Body of pancreas (tissue), 4 donors: ENCODE results near the gene GNG4. TPM values are rescaled to one million over a fixed set of nuclear protein-coding genes. Genes with fewer than 3 reads are reported as not detected.

Experiments used
- ATAC-seq: fragments of 150-250 bp; one replicate; pipeline ENCODE4 v1.9.1; 2016
- DNase-seq, 4 donors: peaks; one replicate each; pipeline ENCODE4 v3.0.0-alpha.2; 2019
- H3K27ac ChIP-seq, 4 donors: fragments of 200-600 bp; sonication (generic); 1 replicate in 3 of 4; 2 replicates in 1 of 4; pipeline versions ENCODE4 v1.5.1 to v1.6.1; 2016 to 2019; ENCODE audit warnings: mild to moderate bottlenecking in 1 of 4, mixed read lengths in 1 of 4, moderate library complexity in 1 of 4
- H3K27me3 ChIP-seq, 2 donors: fragments of 200-600 bp; sonication (generic); one replicate each; pipeline ENCODE4 v1.6.0; 2016; ENCODE audit warnings: mild to moderate bottlenecking in 1 of 2
- H3K36me3 ChIP-seq, 2 donors: fragments of 200-600 bp; sonication (generic); replicated peaks in 1 of 2; 2 replicates each; pipeline ENCODE4 v1.5.1; 2016; ENCODE audit warnings: low read depth in 2 of 2; ENCODE audit not compliant: insufficient read depth in 1 of 2
- H3K4me1 ChIP-seq: fragments of 200-600 bp; sonication (generic); one replicate; pipeline ENCODE4 v1.6.0; 2016
- H3K4me3 ChIP-seq, 2 donors: fragments of 200-600 bp; sonication (generic); 1 replicate in 1 of 2; 2 replicates in 1 of 2; pipeline ENCODE4 v1.5.1; 2016 to 2019
- H3K9me3 ChIP-seq, 3 donors: fragments of 200-600 bp; sonication (generic); 1 replicate in 2 of 3; 2 replicates in 1 of 3; pipeline ENCODE4 v1.5.1; 2016
- POLR2A ChIP-seq, 3 donors: fragments of 450-650 bp; IDR thresholded peaks; one replicate each; pipeline ENCODE4 v1.6.1; 2016; ENCODE audit warnings: antibody characterized with exemption in 3 of 3, mild to moderate bottlenecking in 2 of 3
- WGBS, 2 donors: methylation state at CpG; one replicate each; pipeline ENCODE4 v1.1.5; 2017; 5-methylcytosine and 5-hydroxymethylcytosine counted together
- intact Hi-C: fragments of 100-400 bp; cut with DNase I; formaldehyde crosslinking; loops from one replicate; pipeline ENCODE4 v1.15.1; 2023
- total RNA-seq, 2 donors: library from RNA; depleted of rRNA; stranded (reverse); fragments of >200 nt; gene quantifications; one replicate each; pipeline ENCODE4 v1.1.0, GENCODE V29; 2016
- TF ChIP-seq, protein P1 (sequence below), 7 experiments: fragments of 450-650 bp in 4 of 7; fragments of 200-600 bp in 3 of 7; sonication (generic) in 3 of 7; IDR thresholded peaks; one replicate each; pipeline ENCODE4 v1.5.1; 2016 to 2019; ENCODE audit warnings: antibody characterized with exemption in 7 of 7

Gene GNG4
- total RNA-seq, 2 donors from 2014 or later: 0.66 to 3.1 TPM

DNA sequence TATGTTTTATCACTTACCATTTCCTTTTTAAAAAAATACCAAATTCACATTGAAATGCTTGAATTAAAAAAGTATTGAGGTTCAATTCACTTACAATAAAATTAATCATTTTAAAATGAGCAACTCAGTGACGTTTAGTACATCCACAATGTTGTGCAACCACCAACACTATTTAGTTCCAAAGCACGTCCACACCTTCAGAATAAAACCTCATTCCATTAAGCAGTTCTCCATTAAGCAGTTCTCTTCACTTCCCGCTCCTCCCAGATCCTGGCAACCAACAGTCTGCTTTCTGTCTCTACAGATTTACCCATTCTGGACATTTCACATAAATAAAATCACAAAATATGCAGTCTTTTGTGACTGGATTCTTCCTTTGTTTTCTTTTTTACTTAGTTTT lies 41.3 kb downstream of the GNG4 start:
- Histone ChIP-seq H3K4me3 (no peak overlapping the region), H3K4me1 (no peaks in the 10 kb centered on the region), H3K9me3 (no peaks in the 10 kb centered on the region), H3K27ac (no peak overlapping the region), H3K36me3 (no peaks in the 10 kb centered on the region), H3K27me3 (no peaks in the 10 kb centered on the region)
- DNase-seq (no peak), ATAC-seq (no peak)
- TF ChIP-seq, protein P1, sequence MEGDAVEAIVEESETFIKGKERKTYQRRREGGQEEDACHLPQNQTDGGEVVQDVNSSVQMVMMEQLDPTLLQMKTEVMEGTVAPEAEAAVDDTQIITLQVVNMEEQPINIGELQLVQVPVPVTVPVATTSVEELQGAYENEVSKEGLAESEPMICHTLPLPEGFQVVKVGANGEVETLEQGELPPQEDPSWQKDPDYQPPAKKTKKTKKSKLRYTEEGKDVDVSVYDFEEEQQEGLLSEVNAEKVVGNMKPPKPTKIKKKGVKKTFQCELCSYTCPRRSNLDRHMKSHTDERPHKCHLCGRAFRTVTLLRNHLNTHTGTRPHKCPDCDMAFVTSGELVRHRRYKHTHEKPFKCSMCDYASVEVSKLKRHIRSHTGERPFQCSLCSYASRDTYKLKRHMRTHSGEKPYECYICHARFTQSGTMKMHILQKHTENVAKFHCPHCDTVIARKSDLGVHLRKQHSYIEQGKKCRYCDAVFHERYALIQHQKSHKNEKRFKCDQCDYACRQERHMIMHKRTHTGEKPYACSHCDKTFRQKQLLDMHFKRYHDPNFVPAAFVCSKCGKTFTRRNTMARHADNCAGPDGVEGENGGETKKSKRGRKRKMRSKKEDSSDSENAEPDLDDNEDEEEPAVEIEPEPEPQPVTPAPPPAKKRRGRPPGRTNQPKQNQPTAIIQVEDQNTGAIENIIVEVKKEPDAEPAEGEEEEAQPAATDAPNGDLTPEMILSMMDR (IDR thresholded peaks at IDR 0.05): no peak
- no peak for TF ChIP-seq POLR2A (IDR thresholded peaks at IDR 0.05)
- 44 to 50% methylated on average over 3 of the region's 3 CpGs for WGBS, 2 donors
- intact Hi-C loops: no loop called here

DNA sequence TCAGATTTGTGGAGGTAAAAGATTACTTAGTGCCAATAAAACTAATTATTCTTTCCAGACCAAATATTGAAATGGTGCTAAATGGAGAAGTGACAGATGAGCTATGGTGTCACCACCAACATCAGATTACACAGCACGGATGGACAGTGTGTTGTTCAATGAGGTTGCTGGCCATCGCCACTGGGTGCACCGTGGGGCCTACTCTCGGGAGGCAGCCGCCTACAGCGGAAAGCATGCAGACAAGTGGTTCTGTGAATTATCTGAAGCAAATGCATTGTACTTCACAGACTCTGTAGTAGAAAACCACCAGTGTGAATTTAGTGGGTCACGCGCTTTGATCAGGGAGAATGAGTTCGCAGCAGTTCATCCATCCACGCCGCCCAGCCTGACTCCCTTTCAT lies 42.3 kb downstream of the GNG4 start:
- DNase-seq (no peak), ATAC-seq (no peak)
- Histone ChIP-seq H3K27me3 (no peaks in the 10 kb centered on the region), H3K36me3 (no peaks in the 10 kb centered on the region), H3K27ac (no peak overlapping the region), H3K4me1 (no peaks in the 10 kb centered on the region), H3K4me3 (no peak overlapping the region), H3K9me3 (no peaks in the 10 kb centered on the region)
- no peak for TF ChIP-seq POLR2A (IDR thresholded peaks at IDR 0.05)
- WGBS, 2 donors: 91 to 93% methylated on average over 9 to 11 of the region's 11 CpGs
- intact Hi-C loops: no loop called here

DNA sequence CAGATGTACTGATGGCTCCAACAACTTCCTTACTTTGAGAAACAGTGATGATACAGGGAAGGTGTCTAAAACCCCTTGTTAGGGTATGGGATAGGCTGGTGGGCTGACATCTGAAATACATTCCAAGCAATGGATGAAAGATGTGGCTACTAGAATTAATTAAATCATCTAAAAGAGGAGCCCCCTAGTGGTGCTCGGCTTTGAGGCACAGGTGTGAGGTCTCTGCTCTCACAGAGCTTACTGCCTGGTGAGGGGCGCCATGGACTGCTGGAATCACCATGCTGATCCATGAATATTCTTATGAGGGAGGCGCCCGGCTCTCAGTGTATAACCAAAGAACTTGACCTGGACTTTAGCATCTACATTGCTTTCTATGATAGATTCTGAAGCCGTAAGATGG lies 48.5 kb downstream of the GNG4 start:
- H3K4me3 ChIP-seq: no peak overlapping the region
- intact Hi-C loops: no loop called here
- no peaks in the 10 kb centered on the region for H3K27me3 ChIP-seq
- 66 to 70% methylated on average over 5 of the region's 5 CpGs for whole genome bisulfite sequencing, 2 donors
- TF ChIP-seq POLR2A (IDR thresholded peaks at IDR 0.05): no peak
- TF ChIP-seq, protein P1 (IDR thresholded peaks at IDR 0.05): peak in 3 of 7 experiments; percentile 9 to 19 (median 14)
- no peak overlapping the region for H3K27ac ChIP-seq
- H3K4me1 ChIP-seq: no peaks in the 10 kb centered on the region
- H3K9me3 ChIP-seq: no peaks in the 10 kb centered on the region
- DNase-seq (peak in 3 of 4 donors; percentile 8 to 22 (median 13)), ATAC-seq (no peak)
- H3K36me3 ChIP-seq: no peaks in the 10 kb centered on the region

DNA sequence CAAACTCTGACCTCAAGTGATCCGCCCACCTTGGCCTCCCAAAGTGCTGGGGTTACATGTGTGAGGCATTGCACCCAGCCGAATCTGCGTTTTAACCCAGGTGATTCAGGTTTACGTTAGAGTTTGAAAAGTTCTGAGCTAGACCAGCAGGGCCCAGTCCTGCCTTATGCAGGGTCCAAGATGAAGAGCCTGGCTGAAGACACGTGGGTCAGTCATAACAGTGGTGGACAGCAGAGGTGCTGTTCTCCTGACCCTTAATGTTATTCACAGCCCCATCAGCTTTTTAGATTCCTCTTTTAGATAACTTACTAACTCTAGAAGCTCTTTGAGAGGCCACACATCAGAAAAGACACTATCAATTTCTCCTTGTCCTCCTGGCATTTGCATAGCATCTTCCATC lies 50.0 kb downstream of the GNG4 start:
- TF ChIP-seq, protein P1 (IDR thresholded peaks at IDR 0.05): no peak
- TF ChIP-seq POLR2A (IDR thresholded peaks at IDR 0.05): no peak
- DNase-seq (no peak), ATAC-seq (no peak)
- 88 to 91% methylated on average over 5 of the region's 5 CpGs for WGBS, 2 donors
- Histone ChIP-seq H3K4me3 (no peak overlapping the region), H3K27ac (no peak overlapping the region), H3K4me1 (no peaks in the 10 kb centered on the region), H3K9me3 (no peaks in the 10 kb centered on the region), H3K27me3 (no peaks in the 10 kb centered on the region), H3K36me3 (no peaks in the 10 kb centered on the region)
- intact Hi-C loops: no loop called here

DNA sequence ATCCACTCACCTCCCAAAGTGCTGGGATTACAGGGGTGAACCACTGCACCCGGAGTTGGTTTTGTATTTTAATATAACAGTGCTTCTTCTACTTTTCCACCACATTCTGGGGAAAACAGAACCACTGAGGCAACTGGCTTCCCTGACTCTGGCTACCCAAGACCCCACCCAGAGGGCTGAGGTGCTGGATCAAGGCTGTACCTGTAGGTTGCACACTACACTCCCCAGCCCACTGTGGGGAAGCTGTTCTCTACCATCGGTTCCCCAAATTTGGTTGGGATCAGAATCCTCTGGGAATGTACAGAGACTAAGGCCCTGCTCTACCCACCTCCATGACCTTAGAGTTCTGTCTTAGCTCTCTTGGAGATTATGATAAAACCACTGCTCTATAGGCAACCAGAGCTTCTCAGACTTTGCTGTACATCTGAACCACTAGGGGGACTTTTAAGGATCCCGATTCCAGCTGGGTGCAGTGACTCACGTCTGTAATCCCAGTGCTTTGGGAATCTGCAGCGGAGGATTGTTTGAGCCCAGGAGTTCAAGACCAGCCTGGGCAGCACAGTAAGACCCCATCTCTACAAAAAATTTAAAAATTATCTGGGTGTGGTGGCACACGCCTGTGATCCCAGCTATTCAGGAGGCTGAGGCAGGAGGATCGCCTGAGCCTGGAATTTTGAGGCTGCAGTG lies 51.6 kb downstream of the GNG4 start:
- ATAC-seq (no peak), DNase-seq (no peak)
- no peak for TF ChIP-seq POLR2A (IDR thresholded peaks at IDR 0.05)
- TF ChIP-seq, protein P1 (IDR thresholded peaks at IDR 0.05): peak in 1 of 7 experiments; percentile 13
- H3K4me1 ChIP-seq: no peaks in the 10 kb centered on the region
- no peaks in the 10 kb centered on the region for H3K9me3 ChIP-seq
- H3K4me3 ChIP-seq: no peak overlapping the region
- no peak overlapping the region for H3K27ac ChIP-seq
- no peaks in the 10 kb centered on the region for H3K27me3 ChIP-seq
- H3K36me3 ChIP-seq: no peaks in the 10 kb centered on the region
- 75 to 77% methylated on average over 7 of the region's 7 CpGs for WGBS, 2 donors
- intact Hi-C loops: no loop called here
